HepG2 (cell line): Measurements from ENCODE around the gene TMEM250. TPM values are rescaled to one million over a fixed set of nuclear protein-coding genes. Genes with fewer than 3 reads are reported as not detected.

ENCODE experiments used
- ATAC-seq: fragments of 200-7000 bp; cut with Tn5 transposase; 3 replicates; pipeline ENCODE4 v1.9.1; 2020; ENCODE audit warnings: mild to moderate bottlenecking, moderate library complexity
- BruUV-seq: library from RNA; stranded (reverse); fragments of 400-500 nt; replicated peaks from 2 replicates; lab custom pipeline; 2021; lab: Mats Ljungman, UMichigan
- CTCF ChIA-PET: fragments of 300-600 bp; formaldehyde crosslinking; extraction: SDS; loops from one replicate; lab custom pipeline; 2021; ENCODE audit warnings: low total read pairs, inconsistent platforms, low intra/inter-chr PET ratio; lab: Yijun Ruan, JAX
- POLR2A ChIA-PET: fragments of 350-600 bp; sonication (Branson Sonifier 250); formaldehyde crosslinking; loops from one replicate; lab custom pipeline; 2020; ENCODE audit warnings: antibody characterized with exemption, inconsistent platforms; lab: Yijun Ruan, JAX
- DNase-seq: peaks from one replicate; pipeline ENCODE4 v3.0.0-alpha.2; 2015; ENCODE audit warnings: low spot score
- FAIRE-seq: peaks from 3 replicates; lab custom pipeline; 2011; peaks lifted over from hg19 to GRCh38; lab: Jason Lieb, UNC
- H2AFZ ChIP-seq: one replicate; pipeline ENCODE4 v1.6.1; 2011; ENCODE audit warnings: low read length, inconsistent platforms
- H3K27ac ChIP-seq: fragments of 300-600 bp; 3 replicates; pipeline ENCODE4 v1.8.0; 2011; ENCODE audit warnings: mixed run types, mild to moderate bottlenecking, mixed read lengths, low read length, inconsistent platforms; ENCODE audit not compliant: insufficient read depth; ENCODE audit errors: extremely low read length
- H3K27me3 ChIP-seq, 2 experiments: fragments of 200-600 bp in 1 of 2; 2 replicates in 1 of 2; 3 replicates in 1 of 2; pipeline versions ENCODE4 v1.6.0 to v1.8.0; 2011; ENCODE audit warnings: low read length in 2 of 2, mild to moderate bottlenecking in 2 of 2, moderate library complexity in 2 of 2, inconsistent platforms in 1 of 2; ENCODE audit not compliant: insufficient read depth in 2 of 2, control insufficient read depth in 1 of 2
- H3K36me3 ChIP-seq, 2 experiments: fragments of 200-600 bp in 1 of 2; replicated peaks in 1 of 2; 2 replicates in 1 of 2; 3 replicates in 1 of 2; pipeline versions ENCODE4 v1.5.1 to v1.8.0; 2011; ENCODE audit warnings: low read length in 2 of 2, inconsistent platforms in 1 of 2; ENCODE audit not compliant: insufficient read depth in 2 of 2, control insufficient read depth in 1 of 2
- H3K4me1 ChIP-seq: 2 replicates; pipeline ENCODE4 v1.5.1; 2012; ENCODE audit warnings: low read length, inconsistent platforms; ENCODE audit not compliant: insufficient read depth
- H3K4me2 ChIP-seq: 2 replicates; pipeline ENCODE4 v1.6.0; 2011; ENCODE audit warnings: low read depth, low read length, inconsistent platforms
- H3K4me3 ChIP-seq, 3 experiments: fragments of 200-600 bp in 1 of 3; sonication (generic), shearing (Covaris generic) in 1 of 3; replicated peaks in 1 of 3; 2 replicates each; pipeline ENCODE4 v1.5.1; 2011 to 2016; ENCODE audit warnings: low read length in 3 of 3, inconsistent platforms in 2 of 3, low read depth in 2 of 3, mild to moderate bottlenecking in 2 of 3, control low read depth in 1 of 3, mixed read lengths in 1 of 3; ENCODE audit not compliant: insufficient read depth in 1 of 3
- H3K79me2 ChIP-seq: one replicate; pipeline ENCODE4 v1.6.1; 2011; ENCODE audit warnings: low read length, inconsistent platforms; ENCODE audit not compliant: insufficient read depth
- H3K9ac ChIP-seq: 2 replicates; pipeline ENCODE4 v1.6.0; 2011; ENCODE audit warnings: mild to moderate bottlenecking, low read depth, low read length, inconsistent platforms; ENCODE audit not compliant: insufficient read depth
- H3K9me3 ChIP-seq: 2 replicates; pipeline ENCODE4 v1.5.1; 2012; ENCODE audit warnings: mild to moderate bottlenecking, low read length
- H4K20me1 ChIP-seq: 2 replicates; pipeline ENCODE4 v1.6.0; 2011; ENCODE audit warnings: inconsistent platforms, mild to moderate bottlenecking, low read length, moderate library complexity; ENCODE audit not compliant: insufficient read depth
- AKAP8 ChIP-seq: sonication (generic); formaldehyde crosslinking; IDR thresholded peaks from 2 replicates; pipeline ENCODE4 v1.5.1; 2020; ENCODE audit warnings: mild to moderate bottlenecking, missing genetic modification reagents
- ETV5 ChIP-seq: IDR thresholded peaks from 2 replicates; pipeline ENCODE4 v1.6.1; 2018; ENCODE audit warnings: missing biosample characterization, missing genetic modification reagents, inconsistent platforms, borderline replicate concordance
- MYNN ChIP-seq: sonication (generic); formaldehyde crosslinking; IDR thresholded peaks from 2 replicates; pipeline ENCODE4 v1.4.0; 2020; ENCODE audit warnings: mild to moderate bottlenecking, low read depth, missing genetic modification reagents
- PAWR ChIP-seq: sonication (generic); formaldehyde crosslinking; IDR thresholded peaks from 2 replicates; pipeline ENCODE4 v1.4.0; 2020; ENCODE audit warnings: missing genetic modification reagents, mild to moderate bottlenecking, borderline replicate concordance
- PHF20 ChIP-seq: sonication (generic); formaldehyde crosslinking; IDR thresholded peaks from 2 replicates; pipeline ENCODE4 v1.5.0; 2020; ENCODE audit warnings: mild to moderate bottlenecking, missing genetic modification reagents
- PLRG1 ChIP-seq: fragments of 450-650 bp; conservative IDR thresholded peaks from 2 replicates; pipeline ENCODE4 v1.6.1; 2016
- SPEN ChIP-seq: sonication (generic); formaldehyde crosslinking; IDR thresholded peaks from 2 replicates; pipeline ENCODE4 v1.5.1; 2020; ENCODE audit warnings: low read depth, mild to moderate bottlenecking, missing genetic modification reagents
- ZNF572 ChIP-seq: sonication (generic); formaldehyde crosslinking; IDR thresholded peaks from 2 replicates; pipeline ENCODE4 v1.5.1; 2020; ENCODE audit warnings: mild to moderate bottlenecking, missing genetic modification reagents
- ZNF703 ChIP-seq: sonication (generic); formaldehyde crosslinking; IDR thresholded peaks from 2 replicates; pipeline ENCODE4 v1.5.1; 2020; ENCODE audit warnings: missing genetic modification reagents, mild to moderate bottlenecking, moderate library complexity, borderline replicate concordance
- ZNF720 ChIP-seq: sonication (generic); formaldehyde crosslinking; IDR thresholded peaks from 2 replicates; pipeline ENCODE4 v1.4.0; 2020; ENCODE audit warnings: missing genetic modification reagents
- WGBS: methylation state at CpG from one replicate; pipeline ENCODE4 v1.1.6; 2017; ENCODE audit warnings: low lambda C conversion rate; 5-methylcytosine and 5-hydroxymethylcytosine counted together
- in situ Hi-C: cut with HindIII; loops from 2 replicates; pipeline ENCODE4 v1.10.0; 2017; ENCODE audit warnings: low pct_unique_long_range_greater_than_20kb; ENCODE audit not compliant: extremely low pct_ligation_motif_present
- intact Hi-C: fragments of 100-400 bp; cut with micrococcal nuclease; formaldehyde crosslinking; loops from one replicate; pipeline ENCODE4 v1.10.0; 2022; ENCODE audit not compliant: unreplicated experiment
- polyA plus RNA-seq, 8 experiments: library from polyadenylated mRNA; depleted of rRNA in 3 of 8; stranded (reverse) in 7 of 8; unstranded in 1 of 8; fragments of >200 nt; fragmentation: Illumina TruSeq in 4 of 8; extraction: Trizol in 4 of 8; gene quantifications; 2 replicates each; pipeline versions ENCODE4 v1.2.1 to v1.2.3, GENCODE V29; 2011 to 2016; ENCODE audit warnings: low read depth in 4 of 8, missing spikeins in 1 of 8, mixed read lengths in 1 of 8; ENCODE audit not compliant: insufficient read depth in 1 of 8
- total RNA-seq, 5 experiments: library from RNA; depleted of rRNA; stranded (reverse); fragments of >200 nt; fragmentation: Illumina TruSeq; extraction: Trizol; gene quantifications; 2 replicates each; pipeline ENCODE4 v1.2.3, GENCODE V29; 2016; ENCODE audit warnings: low read depth in 1 of 5
- TF ChIP-seq, protein P1 (sequence below): sonication (generic); formaldehyde crosslinking; IDR thresholded peaks from 2 replicates; pipeline ENCODE4 v1.9.0; 2021; ENCODE audit warnings: mild to moderate bottlenecking, missing genetic modification reagents
- TF ChIP-seq, protein P2 (sequence below): sonication (generic); formaldehyde crosslinking; IDR thresholded peaks from 2 replicates; pipeline ENCODE4 v1.8.0; 2022; ENCODE audit warnings: mild to moderate bottlenecking, missing genetic modification reagents, borderline replicate concordance

TMEM250 gene
- total and polyA plus RNA-seq, 2 of the 13 experiments (the other 11 are each of a cell fraction or from before 2014, with no cell fraction given) = 5.5 to 13.9 TPM

DNA sequence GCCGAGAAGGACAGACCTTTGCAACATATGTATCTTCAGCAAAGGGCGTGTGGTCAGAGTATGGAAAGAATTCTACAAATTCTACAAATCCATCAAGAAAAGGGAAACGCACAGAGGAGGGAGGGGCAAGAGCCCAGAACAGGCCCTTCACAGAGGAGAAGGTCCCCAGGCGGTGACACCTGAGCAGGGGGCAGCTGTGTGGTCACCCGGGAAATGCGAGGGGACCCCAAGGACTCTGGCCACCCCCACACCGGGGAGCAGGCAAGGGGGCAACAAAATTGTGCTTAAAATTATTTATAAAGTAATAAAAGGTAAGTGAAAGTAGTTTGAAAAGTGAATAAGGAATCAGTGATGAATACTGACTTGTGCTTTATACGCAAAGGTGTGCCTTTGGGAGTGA is 41.2 kb downstream of the TMEM250 start:
- FAIRE-seq = no peak
- WGBS = 94% methylated on average over 8 of the region's 8 CpGs
- Histone ChIP-seq H3K4me2 (no peak overlapping the region), H3K27me3 (no peaks in the 10 kb centered on the region), H3K4me1 (no peaks in the 10 kb centered on the region), H2AFZ (no peak overlapping the region), H3K9me3 (no peaks in the 10 kb centered on the region), H3K4me3 (no peak overlapping the region), H3K27ac (no peak overlapping the region), H3K9ac (no peak overlapping the region), H3K36me3 (peaks cover 8 to 11% of the 10 kb centered on the region in 2 experiments; a peak in 4 of 5 replicates), H4K20me1 (peaks cover 12% of the 10 kb centered on the region; the same call in 1 of the 2 replicates), H3K79me2 (peaks cover 51% of the 10 kb centered on the region)
- in situ Hi-C loops = no loop called here
- POLR2A ChIA-PET = no interaction called here
- intact Hi-C loops = no loop called here
- DNase-seq = no peak
- TF ChIP-seq, protein P1, sequence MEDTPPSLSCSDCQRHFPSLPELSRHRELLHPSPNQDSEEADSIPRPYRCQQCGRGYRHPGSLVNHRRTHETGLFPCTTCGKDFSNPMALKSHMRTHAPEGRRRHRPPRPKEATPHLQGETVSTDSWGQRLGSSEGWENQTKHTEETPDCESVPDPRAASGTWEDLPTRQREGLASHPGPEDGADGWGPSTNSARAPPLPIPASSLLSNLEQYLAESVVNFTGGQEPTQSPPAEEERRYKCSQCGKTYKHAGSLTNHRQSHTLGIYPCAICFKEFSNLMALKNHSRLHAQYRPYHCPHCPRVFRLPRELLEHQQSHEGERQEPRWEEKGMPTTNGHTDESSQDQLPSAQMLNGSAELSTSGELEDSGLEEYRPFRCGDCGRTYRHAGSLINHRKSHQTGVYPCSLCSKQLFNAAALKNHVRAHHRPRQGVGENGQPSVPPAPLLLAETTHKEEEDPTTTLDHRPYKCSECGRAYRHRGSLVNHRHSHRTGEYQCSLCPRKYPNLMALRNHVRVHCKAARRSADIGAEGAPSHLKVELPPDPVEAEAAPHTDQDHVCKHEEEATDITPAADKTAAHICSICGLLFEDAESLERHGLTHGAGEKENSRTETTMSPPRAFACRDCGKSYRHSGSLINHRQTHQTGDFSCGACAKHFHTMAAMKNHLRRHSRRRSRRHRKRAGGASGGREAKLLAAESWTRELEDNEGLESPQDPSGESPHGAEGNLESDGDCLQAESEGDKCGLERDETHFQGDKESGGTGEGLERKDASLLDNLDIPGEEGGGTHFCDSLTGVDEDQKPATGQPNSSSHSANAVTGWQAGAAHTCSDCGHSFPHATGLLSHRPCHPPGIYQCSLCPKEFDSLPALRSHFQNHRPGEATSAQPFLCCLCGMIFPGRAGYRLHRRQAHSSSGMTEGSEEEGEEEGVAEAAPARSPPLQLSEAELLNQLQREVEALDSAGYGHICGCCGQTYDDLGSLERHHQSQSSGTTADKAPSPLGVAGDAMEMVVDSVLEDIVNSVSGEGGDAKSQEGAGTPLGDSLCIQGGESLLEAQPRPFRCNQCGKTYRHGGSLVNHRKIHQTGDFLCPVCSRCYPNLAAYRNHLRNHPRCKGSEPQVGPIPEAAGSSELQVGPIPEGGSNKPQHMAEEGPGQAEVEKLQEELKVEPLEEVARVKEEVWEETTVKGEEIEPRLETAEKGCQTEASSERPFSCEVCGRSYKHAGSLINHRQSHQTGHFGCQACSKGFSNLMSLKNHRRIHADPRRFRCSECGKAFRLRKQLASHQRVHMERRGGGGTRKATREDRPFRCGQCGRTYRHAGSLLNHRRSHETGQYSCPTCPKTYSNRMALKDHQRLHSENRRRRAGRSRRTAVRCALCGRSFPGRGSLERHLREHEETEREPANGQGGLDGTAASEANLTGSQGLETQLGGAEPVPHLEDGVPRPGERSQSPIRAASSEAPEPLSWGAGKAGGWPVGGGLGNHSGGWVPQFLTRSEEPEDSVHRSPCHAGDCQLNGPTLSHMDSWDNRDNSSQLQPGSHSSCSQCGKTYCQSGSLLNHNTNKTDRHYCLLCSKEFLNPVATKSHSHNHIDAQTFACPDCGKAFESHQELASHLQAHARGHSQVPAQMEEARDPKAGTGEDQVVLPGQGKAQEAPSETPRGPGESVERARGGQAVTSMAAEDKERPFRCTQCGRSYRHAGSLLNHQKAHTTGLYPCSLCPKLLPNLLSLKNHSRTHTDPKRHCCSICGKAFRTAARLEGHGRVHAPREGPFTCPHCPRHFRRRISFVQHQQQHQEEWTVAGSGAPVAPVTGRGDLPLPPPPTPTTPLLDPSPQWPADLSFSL (CRISPR knock-in tag) = no peak
- no peak for TF ChIP-seq PLRG1
- no peak for TF ChIP-seq ZNF703 (CRISPR knock-in tag)
- TF ChIP-seq PHF20 (CRISPR knock-in tag) = no peak
- no peak for TF ChIP-seq SPEN (CRISPR knock-in tag)
- TF ChIP-seq AKAP8 = no peak
- TF ChIP-seq PAWR (CRISPR knock-in tag) = no peak
- no peak for TF ChIP-seq ETV5 (CRISPR knock-in tag)
- TF ChIP-seq ZNF720 (CRISPR knock-in tag) = no peak
- TF ChIP-seq, protein P2, sequence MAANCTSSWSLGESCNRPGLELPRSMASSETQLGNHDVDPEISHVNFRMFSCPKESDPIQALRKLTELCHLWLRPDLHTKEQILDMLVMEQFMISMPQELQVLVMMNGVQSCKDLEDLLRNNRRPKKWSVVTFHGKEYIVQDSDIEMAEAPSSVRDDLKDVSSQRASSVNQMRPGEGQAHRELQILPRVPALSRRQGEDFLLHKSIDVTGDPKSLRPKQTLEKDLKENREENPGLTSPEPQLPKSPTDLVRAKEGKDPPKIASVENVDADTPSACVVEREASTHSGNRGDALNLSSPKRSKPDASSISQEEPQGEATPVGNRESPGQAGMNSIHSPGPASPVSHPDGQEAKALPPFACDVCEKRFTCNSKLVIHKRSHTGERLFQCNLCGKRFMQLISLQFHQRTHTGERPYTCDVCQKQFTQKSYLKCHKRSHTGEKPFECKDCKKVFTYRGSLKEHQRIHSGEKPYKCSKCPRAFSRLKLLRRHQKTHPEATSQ = no peak
- TF ChIP-seq MYNN (CRISPR knock-in tag) = no peak
- TF ChIP-seq ZNF572 (CRISPR knock-in tag) = no peak
- CTCF ChIA-PET = no interaction called here
- BruUV-seq = no TSS peak
- no peak for ATAC-seq
